Measurements from ENCODE around the gene SPOCK1. TPM values are rescaled to one million over a fixed set of nuclear protein-coding genes. Genes with fewer than 3 reads are reported as not detected.

SPOCK1 gene
- polyA plus RNA-seq, 2 of the 4 experiments (the other 2 are of a cell fraction): 28.9 to 40.8 TPM

- DNase-seq (ENCODE audit: low read depth in 1 of 2, low spot score in 1 of 2): no peak
- POLR2A ChIA-PET: no interaction called here
Measured at GRCh38 chr5:137360607-137361006, 138.5 kb downstream of the SPOCK1 start.

DNA sequence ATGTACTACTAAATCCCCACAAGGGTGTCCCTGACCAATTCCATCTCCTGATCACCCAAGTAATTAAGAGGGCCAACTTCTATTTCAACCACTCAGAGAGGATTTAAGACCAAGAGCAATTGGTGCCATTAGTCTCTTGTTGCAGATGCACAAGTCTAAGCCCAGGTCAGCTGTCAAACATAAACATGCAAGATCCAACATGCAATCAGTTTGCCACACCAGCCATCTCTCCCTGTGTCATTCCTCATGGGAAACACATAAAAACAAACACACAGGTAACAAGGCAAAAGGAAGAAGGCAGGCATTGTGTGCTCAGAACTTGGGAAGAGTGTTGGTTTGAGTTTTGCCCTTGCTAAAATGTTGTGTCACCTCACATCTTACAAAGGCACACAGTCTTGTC is 139.2 kb downstream of the SPOCK1 start:
- Histone ChIP-seq H3K4me2 (no peak overlapping the region), H3K9me3 (no peaks in the 10 kb centered on the region), H3K4me1 (no peaks in the 10 kb centered on the region; the same call in 2 of the 3 replicates), H3K27ac (no peak overlapping the region), H3K4me3 (no peak overlapping the region)
- ATAC-seq (no peak), FAIRE-seq (no peak), DNase-seq (ENCODE audit: low read depth in 1 of 2, low spot score in 1 of 2) (no peak)
- ChIA-PET CTCF (no interaction called here), POLR2A (no interaction called here)
- TF ChIP-seq CBX2 (IDR thresholded peaks at IDR 0.05; ENCODE audit: borderline replicate concordance, low read depth) (no peak), ZSCAN20 (CRISPR knock-in tag; IDR thresholded peaks at IDR 0.05) (no peak), ZFP36 (IDR thresholded peaks at IDR 0.05; ENCODE audit: borderline replicate concordance, partially characterized antibody) (no peak), GATA3 (IDR thresholded peaks at IDR 0.05; ENCODE audit: borderline replicate concordance) (no peak), NR3C1 (IDR thresholded peaks at IDR 0.05) (no peak), JUNB (IDR thresholded peaks at IDR 0.05) (no peak), RNF2 (IDR thresholded peaks at IDR 0.05; ENCODE audit: borderline replicate concordance, low read depth) (no peak), HOXB13 (CRISPR knock-in tag; IDR thresholded peaks at IDR 0.05; ENCODE audit: low read depth) (no peak), CHD4 (IDR thresholded peaks at IDR 0.05; ENCODE audit: borderline replicate concordance) (no peak), KDM1A (IDR thresholded peaks at IDR 0.05; ENCODE audit: low read depth) (no peak), ZC3H11A (IDR thresholded peaks at IDR 0.05) (no peak), POLR2A (IDR thresholded peaks at IDR 0.05; ENCODE audit: low read length) (no peak), HDAC2 (IDR thresholded peaks at IDR 0.05) (no peak), POLR2AphosphoS2 (conservative IDR thresholded peaks at IDR 0.05; ENCODE audit: low read length) (no peak), MAX (IDR thresholded peaks at IDR 0.05) (no peak), NFE2L2 (conservative IDR thresholded peaks at IDR 0.05; ENCODE audit: low read length) (no peak)
- TF ChIP-seq, protein P1, sequence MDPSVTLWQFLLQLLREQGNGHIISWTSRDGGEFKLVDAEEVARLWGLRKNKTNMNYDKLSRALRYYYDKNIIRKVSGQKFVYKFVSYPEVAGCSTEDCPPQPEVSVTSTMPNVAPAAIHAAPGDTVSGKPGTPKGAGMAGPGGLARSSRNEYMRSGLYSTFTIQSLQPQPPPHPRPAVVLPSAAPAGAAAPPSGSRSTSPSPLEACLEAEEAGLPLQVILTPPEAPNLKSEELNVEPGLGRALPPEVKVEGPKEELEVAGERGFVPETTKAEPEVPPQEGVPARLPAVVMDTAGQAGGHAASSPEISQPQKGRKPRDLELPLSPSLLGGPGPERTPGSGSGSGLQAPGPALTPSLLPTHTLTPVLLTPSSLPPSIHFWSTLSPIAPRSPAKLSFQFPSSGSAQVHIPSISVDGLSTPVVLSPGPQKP (IDR thresholded peaks at IDR 0.05; ENCODE audit: low read depth, low read length): no peak

More at GRCh38 chr5:137360607-137361006, 138.5 kb downstream of the SPOCK1 start:
- CTCF ChIA-PET: no interaction called here
- FAIRE-seq: no peak
- no peak for TF ChIP-seq SMC3 (IDR thresholded peaks at IDR 0.05)
- no peak for TF ChIP-seq HOXB13 (CRISPR knock-in tag; IDR thresholded peaks at IDR 0.05; ENCODE audit: low read depth)
- no peak for TF ChIP-seq PHF8 (IDR thresholded peaks at IDR 0.05; ENCODE audit: borderline replicate concordance, low read depth)
- TF ChIP-seq POLR2A (IDR thresholded peaks at IDR 0.05; ENCODE audit: low read length): no peak
- TF ChIP-seq PBX3 (IDR thresholded peaks at IDR 0.05): no peak
- no peak for TF ChIP-seq CBX8 (IDR thresholded peaks at IDR 0.05)
- no peak for TF ChIP-seq CHD4 (IDR thresholded peaks at IDR 0.05; ENCODE audit: borderline replicate concordance)
- Histone ChIP-seq H3K4me2 (no peak overlapping the region), H3K27ac (no peak overlapping the region), H3K4me1 (no peaks in the 10 kb centered on the region; the same call in 2 of the 3 replicates), H3K9me3 (no peaks in the 10 kb centered on the region), H3K4me3 (no peak overlapping the region)
- no peak for ATAC-seq

DNA sequence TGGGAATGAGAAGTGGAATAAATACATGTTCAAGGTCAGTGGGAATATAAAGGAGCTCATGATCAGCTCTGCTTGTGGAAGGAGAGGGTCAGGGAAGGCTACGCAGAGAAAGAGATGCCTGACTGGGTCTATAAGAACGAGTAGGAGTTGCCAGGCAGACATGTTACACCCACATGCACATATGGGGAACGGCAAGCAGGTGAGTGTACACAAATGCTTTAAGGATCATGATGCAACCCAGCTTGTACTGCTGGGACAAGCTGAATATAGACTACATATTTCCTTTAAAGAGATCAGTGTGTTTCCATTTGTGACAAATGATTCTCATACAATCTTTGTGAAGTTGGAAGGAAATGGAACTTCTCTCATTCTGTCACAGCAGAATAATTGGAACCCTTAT is 141.7 kb downstream of the SPOCK1 start:
- Histone ChIP-seq H3K4me1 (no peaks in the 10 kb centered on the region), H3K27ac (no peak overlapping the region), H3K9me3 (no peaks in the 10 kb centered on the region), H3K4me2 (no peak overlapping the region), H3K4me3 (no peak overlapping the region)
- no peak for TF ChIP-seq CHD4 (IDR thresholded peaks at IDR 0.05; ENCODE audit: borderline replicate concordance)
- no peak for TF ChIP-seq HES2 (IDR thresholded peaks at IDR 0.05)
- TF ChIP-seq TFCP2L1 (CRISPR knock-in tag; IDR thresholded peaks at IDR 0.05): no peak
- no peak for TF ChIP-seq SMC3 (IDR thresholded peaks at IDR 0.05)
- no peak for TF ChIP-seq KDM1A (IDR thresholded peaks at IDR 0.05; ENCODE audit: low read depth)
- DNase-seq (ENCODE audit: low read depth in 1 of 2, low spot score in 1 of 2) (no peak), ATAC-seq (no peak), FAIRE-seq (peak; percentile 23)
- POLR2A ChIA-PET: no interaction called here
- 32% methylated on average over 3 of the region's 3 CpGs for WGBS (ENCODE audit: missing lambda C conversion rate)
- CTCF ChIA-PET: interaction anchor here (1.1 to 1.4 kb wide), 4 partner anchors 9 to 37 kb away, joined by 3 to 8 read pairs (median 4); no protein-coding TSS in a partner anchor
